Activated CD8-positive, alpha-beta T cell treated with anti-CD3 and anti-CD28 coated beads for 36 hours (primary cell): Measurements from ENCODE around the gene PRDM5. TPM values are rescaled to one million over a fixed set of nuclear protein-coding genes. Genes with fewer than 3 reads are reported as not detected.

ENCODE experiments used
- ATAC-seq: fragments of 200-7000 bp; cut with Tn5 transposase; one replicate; pipeline ENCODE4 v1.10.0; 2021; ENCODE audit warnings: mild to moderate bottlenecking, moderate library complexity
- CTCF ChIA-PET: fragments of 350-600 bp; sonication (Branson Sonifier 250); formaldehyde crosslinking; loops from one replicate; lab custom pipeline; 2021; ENCODE audit warnings: antibody characterized with exemption; lab: Charles Lee
- POLR2A ChIA-PET: fragments of 350-600 bp; sonication (Branson Sonifier 250); formaldehyde crosslinking; loops from one replicate; lab custom pipeline; 2021; ENCODE audit warnings: antibody characterized with exemption; lab: Charles Lee
- DNase-seq: peaks from one replicate; pipeline ENCODE4 v3.0.0-alpha.2; 2020
- H3K27ac Mint-ChIP-seq: one replicate; pipeline ENCODE4 v1.8.0; 2021; ENCODE audit warnings: mild to moderate bottlenecking, mixed read lengths
- H3K27me3 Mint-ChIP-seq: one replicate; pipeline ENCODE4 v1.8.0; 2021; ENCODE audit warnings: mixed read lengths
- H3K36me3 Mint-ChIP-seq: one replicate; pipeline ENCODE4 v1.8.0; 2021; ENCODE audit warnings: low read depth, mixed read lengths
- H3K4me1 Mint-ChIP-seq: one replicate; pipeline ENCODE4 v1.8.0; 2021; ENCODE audit warnings: low read depth, mixed read lengths
- H3K4me3 Mint-ChIP-seq: one replicate; pipeline ENCODE4 v1.8.0; 2021; ENCODE audit warnings: mild to moderate bottlenecking, moderate library complexity, mixed read lengths
- H3K9me3 Mint-ChIP-seq: one replicate; pipeline ENCODE4 v1.8.0; 2021; ENCODE audit warnings: mixed read lengths
- CTCF ChIP-seq: fragments of 200-600 bp; IDR thresholded peaks from one replicate; pipeline ENCODE4 v1.8.0; 2022; ENCODE audit warnings: antibody characterized with exemption, mild to moderate bottlenecking
- intact Hi-C: fragments of 100-400 bp; cut with micrococcal nuclease; formaldehyde crosslinking; loops from one replicate; pipeline ENCODE4 v1.10.0; 2022
- total RNA-seq, 2 experiments: library from RNA; stranded (reverse); gene quantifications; one replicate each; pipeline ENCODE4 v1.2.3, GENCODE V29; 2021

Gene PRDM5
- total RNA-seq, 2 experiments from 2014 or later, result 0.51 to 0.52 TPM

- ChIA-PET CTCF (no interaction called here), POLR2A (no interaction called here)
- Mint-ChIP-seq H3K4me1 (no peaks in the 10 kb centered on the region), H3K9me3 (no peaks in the 10 kb centered on the region), H3K4me3 (no peak overlapping the region), H3K27me3 (no peaks in the 10 kb centered on the region), H3K27ac (no peak overlapping the region), H3K36me3 (no peaks in the 10 kb centered on the region)
- ATAC-seq (no peak), DNase-seq (no peak)
- no peak for TF ChIP-seq CTCF
- intact Hi-C loops, result no loop called here
These were observed 148.9 kb downstream of the PRDM5 start for GRCh38 chr4:120773641-120774040.

- no peak for ATAC-seq
- Mint-ChIP-seq H3K4me3 (no peak overlapping the region), H3K27me3 (no peaks in the 10 kb centered on the region), H3K9me3 (peaks cover 4% of the 10 kb centered on the region), H3K27ac (no peak overlapping the region), H3K36me3 (no peaks in the 10 kb centered on the region), H3K4me1 (no peaks in the 10 kb centered on the region)
- intact Hi-C loops, result no loop called here
- no peak for DNase-seq
- POLR2A ChIA-PET, result interaction anchor here (0.7 kb wide), 1 partner anchor 69 kb away, joined by 3 read pairs; no protein-coding TSS in a partner anchor
- CTCF ChIA-PET, result no interaction called here
- TF ChIP-seq CTCF, result no peak
These were observed 150.6 kb downstream of the PRDM5 start for GRCh38 chr4:120771907-120772306.

DNA sequence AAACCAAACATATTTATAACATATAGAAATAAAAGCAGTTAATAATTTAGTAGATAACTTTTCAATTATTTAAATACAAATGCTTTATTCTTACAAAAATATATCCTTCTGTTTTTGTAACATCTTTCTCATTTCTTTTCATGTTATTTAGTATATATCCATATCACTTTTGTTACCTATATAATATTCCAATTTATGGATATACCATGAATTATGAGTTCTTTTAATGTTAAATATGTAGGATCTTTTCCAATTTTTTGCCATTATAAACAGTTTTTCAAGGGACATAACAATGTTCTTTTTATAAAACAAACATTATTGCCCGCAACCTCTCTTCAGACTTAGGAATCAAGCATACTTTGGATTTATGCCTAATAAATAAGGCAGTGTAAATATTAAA, 151.6 kb downstream of the PRDM5 start:
- Mint-ChIP-seq H3K4me3 (no peak overlapping the region), H3K27ac (no peak overlapping the region), H3K27me3 (no peaks in the 10 kb centered on the region), H3K9me3 (peaks cover 4% of the 10 kb centered on the region), H3K36me3 (no peaks in the 10 kb centered on the region), H3K4me1 (no peaks in the 10 kb centered on the region)
- ATAC-seq (no peak), DNase-seq (no peak)
- no peak for TF ChIP-seq CTCF
- intact Hi-C loops, result no loop called here
- ChIA-PET CTCF (no interaction called here), POLR2A (interaction anchor here (0.7 kb wide), 1 partner anchor 70 kb away, joined by 3 read pairs; no protein-coding TSS in a partner anchor)

DNA sequence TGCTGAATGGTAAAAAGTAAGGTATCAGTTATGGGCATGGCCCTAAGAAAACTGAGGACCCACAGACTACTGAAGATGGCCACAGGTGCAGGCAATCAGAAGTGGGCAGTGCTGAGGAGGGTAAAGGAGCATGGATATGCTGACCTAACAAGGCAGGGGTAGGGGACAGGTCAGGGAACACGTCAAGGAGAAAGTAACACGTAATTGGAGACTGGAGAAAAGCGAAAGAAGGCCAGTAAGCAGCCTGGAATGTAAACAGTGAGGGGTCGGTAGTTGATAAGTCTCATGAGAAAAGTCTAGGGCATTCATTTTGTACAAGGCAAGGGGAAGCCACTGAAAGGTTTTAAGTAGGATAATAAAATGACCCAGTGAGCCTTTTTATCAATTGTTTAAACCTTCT, 153.3 kb downstream of the PRDM5 start:
- ATAC-seq, result no peak
- intact Hi-C loops, result no loop called here
- TF ChIP-seq CTCF, result no peak
- Mint-ChIP-seq H3K27ac (no peak overlapping the region), H3K4me3 (no peak overlapping the region), H3K4me1 (no peaks in the 10 kb centered on the region), H3K9me3 (peaks cover 4% of the 10 kb centered on the region), H3K36me3 (no peaks in the 10 kb centered on the region), H3K27me3 (no peaks in the 10 kb centered on the region)
- ChIA-PET POLR2A (no interaction called here), CTCF (no interaction called here)
- DNase-seq, result no peak

- DNase-seq, result no peak
- H3K9me3 Mint-ChIP-seq, result peaks cover 4% of the 10 kb centered on the region
- ChIA-PET CTCF (interaction anchor here (1.0 kb wide), 1 partner anchor 10 kb away, joined by 4 read pairs; no protein-coding TSS in a partner anchor), POLR2A (no interaction called here)
- no peak overlapping the region for H3K4me3 Mint-ChIP-seq
- no peak for ATAC-seq
- no peaks in the 10 kb centered on the region for H3K4me1 Mint-ChIP-seq
- intact Hi-C loops, result no loop called here
- no peak for TF ChIP-seq CTCF
- H3K27ac Mint-ChIP-seq, result no peak overlapping the region
- no peaks in the 10 kb centered on the region for H3K27me3 Mint-ChIP-seq
- H3K36me3 Mint-ChIP-seq, result no peaks in the 10 kb centered on the region
These were observed 157.3 kb downstream of the PRDM5 start for GRCh38 chr4:120765260-120765680.
